GM23338 (cell line): Measurements from ENCODE around the gene ANXA7. TPM values are rescaled to one million over a fixed set of nuclear protein-coding genes. Genes with fewer than 3 reads are reported as not detected.

ENCODE experiments used
- ATAC-seq: fragments of 200-7000 bp; cut with Tn5 transposase; 3 replicates; pipeline ENCODE4 v1.9.1; 2020
- DNase-seq: peaks from one replicate; pipeline ENCODE4 v3.0.0-alpha.2; 2015; ENCODE audit warnings: low spot score
- H2AFZ ChIP-seq: fragments of 200-600 bp; sonication (generic); 2 replicates; pipeline ENCODE4 v1.8.0; 2016; ENCODE audit warnings: antibody characterized with exemption, mild to moderate bottlenecking, moderate library complexity
- H3F3A ChIP-seq: fragments of 200-600 bp; sonication (generic); replicated peaks from 2 replicates; pipeline ENCODE4 v1.8.0; 2017; ENCODE audit warnings: antibody characterized with exemption, mixed run types, low read depth
- H3K27ac ChIP-seq: fragments of 200-600 bp; sonication (generic); 2 replicates; pipeline ENCODE4 v1.6.1; 2016; ENCODE audit warnings: low read depth
- H3K27me3 ChIP-seq: fragments of 200-600 bp; sonication (generic); 2 replicates; pipeline ENCODE4 v1.8.0; 2016; ENCODE audit warnings: mild to moderate bottlenecking, mixed run types, moderate library complexity; ENCODE audit not compliant: insufficient read depth
- H3K36me3 ChIP-seq: fragments of 200-600 bp; sonication (generic); 2 replicates; pipeline ENCODE4 v1.8.0; 2016; ENCODE audit warnings: mild to moderate bottlenecking; ENCODE audit not compliant: insufficient read depth
- H3K4me1 ChIP-seq: fragments of 200-600 bp; sonication (generic); 2 replicates; pipeline ENCODE4 v1.8.0; 2016; ENCODE audit warnings: mild to moderate bottlenecking, moderate library complexity; ENCODE audit not compliant: insufficient read depth
- H3K4me2 ChIP-seq: fragments of 200-600 bp; sonication (generic); 2 replicates; pipeline ENCODE4 v1.7.1; 2017; ENCODE audit warnings: mixed run types
- H3K4me3 ChIP-seq: fragments of 200-600 bp; sonication (generic); 2 replicates; pipeline ENCODE4 v1.6.1; 2016; ENCODE audit warnings: mixed run types
- H3K79me2 ChIP-seq: fragments of 200-600 bp; sonication (generic); replicated peaks from 2 replicates; pipeline ENCODE4 v1.8.0; 2017; ENCODE audit warnings: mild to moderate bottlenecking; ENCODE audit not compliant: insufficient read depth
- H3K9me2 ChIP-seq: fragments of 200-600 bp; sonication (generic); 2 replicates; pipeline ENCODE4 v1.8.0; 2017; ENCODE audit not compliant: insufficient read depth
- H4K20me1 ChIP-seq: fragments of 200-600 bp; sonication (generic); replicated peaks from 2 replicates; pipeline ENCODE4 v1.8.0; 2017; ENCODE audit warnings: mild to moderate bottlenecking; ENCODE audit not compliant: insufficient read depth
- H3K27ac Mint-ChIP-seq: 2 replicates; pipeline ENCODE4 v1.8.0; 2020; ENCODE audit warnings: inconsistent platforms, mild to moderate bottlenecking, moderate library complexity, mixed read lengths
- H3K27me3 Mint-ChIP-seq: 3 replicates; pipeline ENCODE4 v1.8.0; 2022; ENCODE audit warnings: low read depth, mild to moderate bottlenecking, moderate library complexity, mixed read lengths, inconsistent platforms; ENCODE audit not compliant: insufficient read depth, poor library complexity
- H3K36me3 Mint-ChIP-seq: 3 replicates; pipeline ENCODE4 v1.8.0; 2021; ENCODE audit warnings: low read depth, mild to moderate bottlenecking, inconsistent platforms, moderate library complexity, mixed read lengths
- H3K4me1 Mint-ChIP-seq: 3 replicates; pipeline ENCODE4 v1.8.0; 2020; ENCODE audit warnings: mild to moderate bottlenecking, inconsistent platforms, mixed read lengths
- H3K4me3 Mint-ChIP-seq: 3 replicates; pipeline ENCODE4 v1.8.0; 2021; ENCODE audit warnings: moderate library complexity, mild to moderate bottlenecking, inconsistent platforms, mixed read lengths
- H3K9me3 Mint-ChIP-seq: 3 replicates; pipeline ENCODE4 v1.8.0; 2020; ENCODE audit warnings: moderate library complexity, mild to moderate bottlenecking, inconsistent platforms, mixed read lengths
- CREB1 ChIP-seq: fragments of 250-450 bp; sonication (Bioruptor Pico); IDR thresholded peaks from 2 replicates; pipeline ENCODE4 v1.5.0; 2020; ENCODE audit warnings: low read depth, mild to moderate bottlenecking, moderate library complexity
- CTCF ChIP-seq, 2 experiments: fragments of 200-600 bp in 1 of 2; sonication (generic) in 1 of 2; conservative IDR thresholded peaks; 2 replicates each; pipeline versions ENCODE4 v1.5.1 to v1.6.1; 2016 to 2017; ENCODE audit warnings: antibody characterized with exemption in 2 of 2, low read depth in 2 of 2, mild to moderate bottlenecking in 2 of 2, moderate library complexity in 1 of 2
- EZH2 ChIP-seq: fragments of 200-600 bp; sonication (generic); IDR thresholded peaks from one replicate; pipeline ENCODE4 v1.8.0; 2017; ENCODE audit warnings: antibody characterized with exemption, mild to moderate bottlenecking, low read depth; ENCODE audit not compliant: unreplicated experiment
- EZH2phosphoT487 ChIP-seq: fragments of 200-600 bp; sonication (generic); IDR thresholded peaks from one replicate; pipeline ENCODE4 v1.8.1; 2018; ENCODE audit warnings: antibody characterized with exemption; ENCODE audit not compliant: unreplicated experiment
- POLR2AphosphoS5 ChIP-seq: IDR thresholded peaks from 2 replicates; pipeline ENCODE4 v1.6.1; 2016; ENCODE audit warnings: antibody characterized with exemption, low read depth
- REST ChIP-seq: IDR thresholded peaks from one replicate; pipeline ENCODE4 v1.6.1; 2018; ENCODE audit warnings: antibody characterized with exemption; ENCODE audit not compliant: unreplicated experiment
- STAT1 ChIP-seq: IDR thresholded peaks from one replicate; pipeline ENCODE4 v1.6.1; 2016; ENCODE audit warnings: antibody characterized with exemption; ENCODE audit not compliant: unreplicated experiment
- ZNF331 ChIP-seq: fragments of 250-450 bp; sonication (Bioruptor Pico); IDR thresholded peaks from 2 replicates; pipeline ENCODE4 v1.5.0; 2020; ENCODE audit warnings: low read depth, mild to moderate bottlenecking, moderate library complexity
- ZNF462 ChIP-seq: fragments of 250-450 bp; sonication (Bioruptor Pico); IDR thresholded peaks from 2 replicates; pipeline ENCODE4 v1.5.0; 2020; ENCODE audit warnings: mild to moderate bottlenecking, moderate library complexity
- polyA plus RNA-seq: library from polyadenylated mRNA; unstranded; fragments of >200 nt; fragmentation: Nextera tagmentation; extraction: Ambion mirVana; gene quantifications from 2 replicates; pipeline ENCODE4 v1.2.1, GENCODE V29; 2016
- total RNA-seq: library from RNA; depleted of rRNA; stranded (reverse); fragments of >200 nt; shearing (Covaris generic); gene quantifications from 2 replicates; pipeline ENCODE4 v1.2.3, GENCODE V29; 2014

ANXA7 gene
- total and polyA plus RNA-seq, 2 experiments from 2014 or later = 63.7 to 80.1 TPM

GRCh38 chr10:73433538-73433867, 19.6 kb upstream of the ANXA7 start, which contains the start of gene MSS51:
Gene MSS51, minus strand, starts transcription at chr10:73433561. Its CDS starts 5,277 bp downstream, at chr10:73428284.
- Histone ChIP-seq H2AFZ (no peak within 1 kb of the TSS), H3K27me3 (no peaks in the 10 kb centered on the region), H3K4me1 (no peaks in the 10 kb centered on the region), H3K4me3 (no peak within 1 kb of the TSS), H4K20me1 (no peaks in the 10 kb centered on the region; the same call in 1 of the 2 replicates), H3K4me2 (no peak within 1 kb of the TSS), H3K79me2 (no peaks in the 10 kb centered on the region), H3K9me2 (no peaks in the 10 kb centered on the region), H3K27ac (no peak within 1 kb of the TSS), H3F3A (no peaks in the 10 kb centered on the region), H3K36me3 (no peaks in the 10 kb centered on the region)
- TF ChIP-seq REST (no peak), CREB1 (CRISPR knock-in tag) (no peak), CTCF (conservative IDR thresholded peaks at IDR 0.05; ENCODE audit: low read depth in 2 of 2) (no peak), POLR2AphosphoS5 (no peak), STAT1 (no peak), EZH2phosphoT487 (no peak)
- no peak for ATAC-seq
- Mint-ChIP-seq H3K36me3 (no peaks in the 10 kb centered on the region; the same call in 2 of the 3 replicates), H3K4me3 (no peak within 1 kb of the TSS), H3K27me3 (no peaks in the 10 kb centered on the region), H3K4me1 (no peaks in the 10 kb centered on the region), H3K9me3 (no peaks in the 10 kb centered on the region), H3K27ac (peak within 1 kb of the TSS; percentile 39; the same call in 1 of the 2 replicates)
- DNase-seq = no peak

GRCh38 chr10:73432646-73433537, 19.0 kb upstream of the ANXA7 start:
- no peaks in the 10 kb centered on the region for H3K9me3 Mint-ChIP-seq
- TF ChIP-seq ZNF331 (CRISPR knock-in tag) (no peak), EZH2 (no peak), ZNF462 (CRISPR knock-in tag) (no peak)

More at GRCh38 chr10:73432646-73433537, 19.0 kb upstream of the ANXA7 start:
- DNase-seq (no peak), ATAC-seq (no peak)
- Histone ChIP-seq H3K79me2 (no peaks in the 10 kb centered on the region), H4K20me1 (no peaks in the 10 kb centered on the region), H3K4me1 (no peaks in the 10 kb centered on the region), H3K4me3 (no peak overlapping the region), H3K9me2 (no peaks in the 10 kb centered on the region), H3K27ac (no peak overlapping the region), H2AFZ (no peak overlapping the region), H3K4me2 (no peak overlapping the region), H3K27me3 (no peaks in the 10 kb centered on the region), H3K36me3 (no peaks in the 10 kb centered on the region), H3F3A (no peaks in the 10 kb centered on the region)
- Mint-ChIP-seq H3K27me3 (no peaks in the 10 kb centered on the region), H3K4me1 (no peaks in the 10 kb centered on the region), H3K27ac (no peak overlapping the region), H3K4me3 (no peak overlapping the region), H3K36me3 (no peaks in the 10 kb centered on the region; the same call in 1 of the 3 replicates)
